DMS153 treated with DMSO at 0.1 percent for 48 hours (cell line): Measurements from ENCODE around the gene FBLN5.
"Not testable (repeated sequence)": the region's sequence is repeated elsewhere in the genome, so short reads cannot be mapped to it uniquely, and the experiment has no call there.

Experiments used
- DNase-seq: peaks from one replicate; lab custom pipeline; 2025; ENCODE audit not compliant: unreplicated experiment; lab: John Stamatoyannopoulos, UW

Gene FBLN5

DNA sequence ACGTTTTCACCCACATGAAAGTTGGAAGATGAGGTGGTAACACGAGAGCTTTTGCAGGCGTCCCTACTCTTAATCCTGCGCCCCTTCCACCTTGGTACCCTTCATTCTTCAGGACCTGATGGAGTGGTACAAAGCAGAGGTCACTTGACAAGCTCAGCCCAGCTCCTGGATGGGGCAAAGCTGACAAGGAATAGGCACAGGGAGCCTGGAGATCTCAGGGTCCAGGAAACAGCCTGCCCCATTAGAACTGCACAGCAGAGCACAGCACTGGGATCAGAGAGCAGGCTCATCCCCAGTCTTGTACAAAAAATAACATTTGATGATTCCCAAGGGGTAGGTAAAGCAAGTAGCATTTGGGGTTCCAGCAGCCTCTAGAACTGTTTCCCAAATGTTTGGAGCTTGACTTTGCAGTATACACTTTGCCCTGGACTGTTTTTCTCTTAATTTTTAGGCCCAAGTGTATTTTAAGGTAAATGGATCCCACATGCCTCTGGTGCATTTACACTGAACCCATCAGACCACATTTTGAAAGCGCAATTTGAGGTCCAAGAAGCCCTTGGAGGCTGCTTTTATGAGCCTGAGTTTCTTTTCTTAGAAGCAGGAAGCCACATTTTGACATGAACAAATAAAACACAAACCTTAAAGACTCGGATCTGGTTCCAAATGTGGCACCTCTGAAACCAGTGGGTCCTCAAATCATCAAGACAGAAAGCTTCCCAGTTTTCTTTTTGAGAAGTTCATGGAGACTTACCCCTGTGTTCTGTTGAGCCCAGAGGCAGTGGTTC, 80.8 kb downstream of the FBLN5 start:
- no peak for DNase-seq

DNA sequence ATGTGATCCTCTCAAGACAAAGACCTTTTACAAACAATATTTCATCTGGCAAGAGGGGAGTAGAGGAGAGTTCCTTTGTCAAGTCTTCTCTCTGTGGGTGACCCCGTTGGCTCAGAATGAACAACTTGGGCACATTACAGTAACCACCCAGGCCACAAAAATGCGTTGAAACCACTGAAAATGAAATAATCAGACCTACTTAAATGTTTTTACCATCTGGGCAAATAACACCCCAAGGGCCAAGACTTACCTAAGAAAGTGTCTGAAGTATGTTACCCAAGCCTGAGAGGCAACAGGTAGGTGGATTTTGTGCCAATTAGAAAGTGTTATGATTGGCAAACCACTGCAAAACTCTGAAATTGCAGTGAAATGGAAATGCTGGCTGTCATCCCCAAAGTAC, 81.4 kb downstream of the FBLN5 start:
- no peak for DNase-seq

DNA sequence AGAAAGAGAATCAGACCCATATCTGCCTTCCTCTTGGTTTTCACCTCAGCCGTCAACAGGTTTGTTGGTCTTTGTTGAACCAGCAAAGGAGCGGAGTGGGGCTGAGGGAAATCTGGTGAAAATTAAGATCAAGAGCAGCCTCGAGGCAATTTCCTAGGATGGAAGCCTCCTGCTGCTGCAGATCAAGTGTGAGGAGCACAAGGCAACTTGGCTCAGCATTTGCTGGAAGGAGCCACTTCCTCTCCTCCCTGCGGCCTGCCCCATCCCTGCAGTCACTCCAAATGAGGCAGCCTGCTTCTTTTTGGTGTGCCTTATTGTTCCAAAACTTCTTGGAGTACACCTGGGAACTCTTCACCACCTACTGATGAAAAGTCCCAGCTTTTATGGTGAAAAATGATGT, 85.1 kb downstream of the FBLN5 start:
- DNase-seq, result no peak

DNA sequence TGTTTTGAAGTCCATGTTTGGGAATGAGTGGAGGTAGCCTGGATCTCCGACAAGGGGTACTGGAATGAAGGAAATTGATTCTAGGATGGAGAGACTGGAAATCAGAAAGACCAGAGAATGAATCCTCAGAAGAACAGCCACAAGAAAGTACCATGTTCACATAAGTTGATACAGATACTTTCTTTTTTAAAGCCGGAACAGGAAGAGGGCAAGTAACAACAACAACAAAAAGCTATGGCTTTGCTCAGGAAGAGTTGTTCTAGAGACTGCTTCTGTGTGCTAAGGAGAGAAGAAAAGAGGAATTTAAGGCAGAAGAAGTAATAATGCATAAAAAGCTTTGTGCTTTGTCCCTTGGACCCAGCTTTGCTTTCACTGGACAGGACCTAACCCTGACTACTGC, 86.4 kb downstream of the FBLN5 start:
- no peak for DNase-seq

DNA sequence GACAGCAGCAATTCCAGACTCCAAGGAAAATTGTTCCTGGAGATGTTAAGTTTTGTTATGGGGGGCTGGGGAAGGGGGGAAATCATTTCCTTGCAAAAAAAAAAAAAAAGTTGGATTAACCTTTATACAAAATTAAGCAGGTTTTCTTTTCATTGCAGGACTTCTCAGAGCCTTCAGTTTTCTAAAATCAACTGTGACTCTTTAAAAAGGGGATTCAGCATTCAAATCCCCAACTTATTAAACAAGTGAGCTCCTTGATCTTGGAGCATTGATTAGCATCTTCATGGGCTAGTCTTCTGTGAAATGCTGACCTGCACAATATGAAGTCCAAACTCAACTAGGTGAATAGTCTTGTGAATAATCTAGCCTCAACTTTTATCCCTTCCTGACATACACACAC, 87.3 kb downstream of the FBLN5 start:
- no peak for DNase-seq

- DNase-seq, result no peak
Observed at GRCh38 chr14:91858536-91859275, 88.8 kb downstream of the FBLN5 start.

GRCh38 chr14:91857614-91858013, 89.9 kb downstream of the FBLN5 start:
- no peak for DNase-seq

DNA sequence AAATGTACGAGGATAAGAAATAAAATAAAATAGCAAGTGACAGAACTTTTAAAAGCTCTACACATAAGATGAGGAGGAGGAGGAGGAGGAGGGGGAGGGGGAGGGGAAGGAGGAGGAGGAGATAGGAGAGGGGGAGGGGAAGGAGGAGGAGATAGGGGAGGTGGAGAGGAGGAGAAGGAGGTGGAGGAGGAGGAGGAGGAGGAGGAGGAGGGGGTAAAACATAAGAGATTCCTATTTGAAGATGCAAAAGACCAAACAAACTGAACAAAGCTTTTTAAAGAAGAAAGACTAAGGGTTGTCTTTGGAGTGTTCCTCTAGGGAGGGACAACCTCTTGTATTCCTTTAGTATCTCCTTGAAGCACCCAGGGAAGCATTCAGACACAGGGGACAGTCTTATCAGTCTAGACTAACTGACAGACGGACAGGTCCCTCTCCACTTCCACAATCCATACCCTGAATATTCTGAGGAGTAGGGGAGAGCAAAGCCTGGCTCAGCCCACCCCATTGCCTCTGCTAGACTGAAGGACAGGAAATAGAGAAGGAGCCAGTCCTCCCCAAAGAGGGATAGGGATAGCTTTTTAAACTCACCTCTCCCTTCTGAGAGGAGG, 93.1 kb downstream of the FBLN5 start:
- no peak for DNase-seq

DNA sequence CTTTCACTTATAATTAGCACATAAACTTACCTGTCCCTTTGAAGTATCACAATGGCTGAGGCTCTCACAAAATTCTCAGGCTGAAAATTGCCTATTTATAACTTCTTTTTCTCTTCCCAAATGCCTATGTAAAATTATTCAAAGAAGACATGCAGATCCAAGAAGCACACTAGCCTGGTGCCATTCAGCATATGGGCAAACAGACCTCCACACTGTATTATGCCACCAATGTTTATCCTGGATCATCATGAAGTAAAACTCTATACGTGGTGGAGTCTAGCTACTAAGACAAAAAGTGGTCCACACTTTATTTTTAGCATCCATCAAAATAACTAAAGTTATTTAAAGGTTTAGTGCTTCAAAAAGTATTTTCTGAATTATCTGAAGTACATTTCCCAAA, 95.9 kb downstream of the FBLN5 start:
- no peak for DNase-seq

GRCh38 chr14:91848504-91849001, 98.9 kb downstream of the FBLN5 start:
- no peak for DNase-seq

DNA sequence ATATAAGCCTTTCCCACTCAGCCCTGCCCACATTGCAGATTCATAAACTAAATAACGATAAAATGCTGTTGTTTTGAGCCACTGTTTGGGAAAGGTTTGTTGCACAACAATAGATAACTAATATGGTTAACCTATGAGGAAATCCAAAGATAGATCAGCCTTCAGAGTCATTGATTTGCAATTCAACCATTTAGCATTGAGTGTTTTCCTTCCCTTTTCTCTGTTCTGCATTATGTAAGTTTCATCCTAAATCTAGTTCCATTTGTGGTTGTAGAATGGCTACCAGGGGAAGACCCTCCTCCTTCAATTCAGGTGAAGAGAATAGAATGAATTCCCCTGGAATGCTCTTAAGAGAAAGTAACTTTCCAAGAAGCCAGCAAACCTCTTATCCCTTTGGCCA, 99.8 kb downstream of the FBLN5 start:
- DNase-seq, result no peak

GRCh38 chr14:91845652-91846051, 101.8 kb downstream of the FBLN5 start:
- no peak for DNase-seq

- DNase-seq, result not testable (repeated sequence)
Observed at GRCh38 chr14:91845056-91845455, 102.4 kb downstream of the FBLN5 start.

DNA sequence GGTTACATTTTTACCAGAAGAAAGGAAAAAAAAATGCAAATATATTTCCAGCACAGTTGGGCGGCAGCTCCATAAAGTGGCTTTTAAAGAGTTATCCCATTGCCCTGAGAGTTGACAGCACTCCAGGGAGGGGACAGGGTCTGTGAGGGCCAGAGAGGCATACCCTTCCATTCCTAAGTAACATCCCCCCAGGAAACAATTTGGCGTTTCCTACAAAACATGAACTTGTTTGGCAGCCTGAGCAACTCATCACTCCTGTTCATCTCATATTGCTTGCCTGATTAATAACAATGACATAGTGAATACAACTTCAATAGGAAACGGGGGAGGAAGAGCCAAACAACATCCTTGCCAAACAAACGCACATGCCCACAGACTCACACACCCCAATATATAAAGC, 103.5 kb downstream of the FBLN5 start:
- no peak for DNase-seq

GRCh38 chr14:91843437-91843836, 104.1 kb downstream of the FBLN5 start:
- DNase-seq, result no peak

- no peak for DNase-seq
Observed at GRCh38 chr14:91841065-91841464, 106.4 kb downstream of the FBLN5 start.

DNA sequence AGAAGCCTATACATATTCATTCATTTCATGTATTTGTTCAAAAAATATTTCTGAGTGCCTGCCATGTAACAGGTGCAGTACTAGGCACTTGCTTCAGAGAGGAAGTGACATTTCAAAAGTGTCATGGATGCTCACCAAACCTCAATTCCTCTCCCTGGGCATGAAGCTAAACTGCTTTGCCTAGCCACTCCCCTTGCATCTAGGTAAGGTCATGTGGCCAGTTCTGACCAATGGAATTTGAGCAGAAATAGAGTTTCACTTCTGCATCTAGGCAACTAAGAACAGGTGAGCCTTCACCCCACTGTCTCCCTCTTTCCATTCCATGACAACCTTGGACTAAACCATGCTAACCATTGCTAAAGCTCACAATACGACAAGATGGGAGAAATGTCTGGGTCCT, 107.7 kb downstream of the FBLN5 start:
- no peak for DNase-seq

DNA sequence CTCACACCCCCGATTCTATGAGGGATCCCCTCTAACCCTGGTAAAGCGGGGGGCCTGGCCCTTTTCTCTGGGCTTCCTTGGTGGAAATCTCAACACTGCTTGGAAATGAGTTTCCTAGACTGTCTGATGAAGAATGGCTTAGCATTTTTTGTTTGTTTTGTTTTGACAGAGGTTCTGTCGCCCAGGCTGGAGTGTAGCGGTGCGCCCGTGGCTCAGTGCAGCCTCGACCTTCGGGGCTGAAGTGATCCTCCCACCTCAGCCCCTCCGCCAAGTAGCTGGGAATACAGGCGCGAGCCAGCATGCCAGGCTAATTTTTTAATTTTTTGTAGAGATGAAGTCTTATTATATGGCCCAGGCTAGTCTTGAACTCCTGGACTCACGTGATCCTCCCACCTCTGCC, 110.4 kb downstream of the FBLN5 start:
- DNase-seq, result no peak

DNA sequence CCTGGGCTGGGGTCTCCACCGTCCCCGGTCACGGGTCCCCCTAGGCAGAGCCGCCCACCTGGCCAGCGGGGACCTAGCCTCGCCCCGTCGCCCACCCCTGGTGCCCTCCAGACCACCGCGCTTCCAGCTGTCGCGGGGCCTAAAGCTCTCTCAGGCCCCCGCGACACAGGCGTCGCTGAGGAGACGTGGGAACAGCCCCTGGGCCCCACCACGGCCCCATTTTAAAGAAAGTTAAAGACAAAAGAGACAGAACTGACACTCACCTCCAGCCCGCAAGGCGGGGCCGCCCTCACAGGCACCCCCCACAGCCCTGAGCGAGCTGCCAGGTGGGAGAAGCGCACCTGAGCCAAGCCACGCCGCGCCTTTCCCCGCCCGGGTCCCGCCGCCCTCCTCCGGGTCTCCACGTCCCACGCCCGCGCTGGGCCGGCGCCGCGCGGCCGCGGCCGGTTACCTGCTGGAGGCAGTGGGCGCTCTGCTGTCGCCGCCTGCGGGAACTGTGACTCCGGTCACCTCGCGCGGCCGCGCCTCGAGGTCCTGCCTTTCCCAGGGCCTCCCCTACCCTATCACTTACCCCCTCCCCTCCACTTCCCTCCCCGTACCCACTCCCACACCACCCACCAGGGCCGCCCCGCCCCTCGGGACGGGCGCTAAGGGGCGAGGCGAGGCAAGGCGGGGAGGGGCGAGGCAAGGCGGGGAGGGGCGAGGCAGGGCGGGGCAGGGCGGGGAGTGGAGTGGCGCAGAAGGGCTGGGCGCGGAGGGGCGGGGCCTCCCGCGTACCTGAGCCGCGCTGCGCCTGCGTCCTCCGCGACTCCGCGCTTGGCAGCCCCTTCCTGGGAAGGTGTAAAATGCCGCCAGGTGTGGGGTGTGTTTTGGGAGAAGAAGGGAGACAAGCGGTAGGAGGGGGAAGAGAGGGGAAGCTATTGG, 111.3 kb downstream of the FBLN5 start:
- peak; percentile 60 for DNase-seq

- DNase-seq, result no peak
Observed at GRCh38 chr14:91835197-91835919, 112.1 kb downstream of the FBLN5 start.
